Lung microvascular endothelial cell (primary cell): ENCODE results near the gene EPN2. TPM values are rescaled to one million over a fixed set of nuclear protein-coding genes. Genes with fewer than 3 reads are reported as not detected.

Source experiments
- DNase-seq, 2 donors: peaks; one replicate each; pipeline versions ENCODE4 v3.0.0 to v3.0.0-alpha.2; 2010; ENCODE audit warnings: low read depth in 2 of 2
- total RNA-seq: library from RNA; depleted of rRNA; stranded (reverse); fragments of >200 nt; gene quantifications from 2 replicates; pipeline ENCODE4 v1.2.1, GENCODE V29; 2014

Gene EPN2
- total RNA-seq, 1 donor from 2014 or later: 20.6 TPM

- DNase-seq: no peak
Measured at GRCh38 chr17:19309701-19310100, 72.5 kb downstream of the EPN2 start.

GRCh38 chr17:19310151-19310550 lies 73.0 kb downstream of the EPN2 start:
- no peak for DNase-seq

GRCh38 chr17:19311016-19311415 lies 73.8 kb downstream of the EPN2 start:
- no peak for DNase-seq

- DNase-seq: peak; percentile 72 to 84
Measured at GRCh38 chr17:19311421-19312215, 74.5 kb downstream of the EPN2 start.

GRCh38 chr17:19312406-19312805 lies 75.2 kb downstream of the EPN2 start:
- no peak for DNase-seq

GRCh38 chr17:19313066-19313745 lies 76.0 kb downstream of the EPN2 start:
- no peak for DNase-seq

GRCh38 chr17:19313746-19314651 lies 76.8 kb downstream of the EPN2 start:
- peak in 1 of 2 donors; percentile 24 for DNase-seq

GRCh38 chr17:19315104-19315503 lies 77.9 kb downstream of the EPN2 start:
- no peak for DNase-seq

- no peak for DNase-seq
Measured at GRCh38 chr17:19316761-19317358, 79.7 kb downstream of the EPN2 start.

GRCh38 chr17:19317359-19318095 lies 80.4 kb downstream of the EPN2 start:
- DNase-seq: peak; percentile 27 to 88

- no peak for DNase-seq
Measured at GRCh38 chr17:19318611-19319010, 81.4 kb downstream of the EPN2 start.

- no peak for DNase-seq
Measured at GRCh38 chr17:19319771-19320505, 82.8 kb downstream of the EPN2 start.

- no peak for DNase-seq
Measured at GRCh38 chr17:19320876-19321275, 83.7 kb downstream of the EPN2 start.

GRCh38 chr17:19321481-19322128 lies 84.4 kb downstream of the EPN2 start:
- DNase-seq: no peak

- DNase-seq: no peak
Measured at GRCh38 chr17:19322129-19322505, 85.0 kb downstream of the EPN2 start.

- DNase-seq: no peak
Measured at GRCh38 chr17:19322861-19323260, 85.7 kb downstream of the EPN2 start.

- DNase-seq: no peak
Measured at GRCh38 chr17:19325542-19325941, 88.4 kb downstream of the EPN2 start.

- DNase-seq: no peak
Measured at GRCh38 chr17:19327031-19327783, 90.0 kb downstream of the EPN2 start.
